ENCODE measurements around the gene XXYLT1.

XXYLT1 gene

DNA sequence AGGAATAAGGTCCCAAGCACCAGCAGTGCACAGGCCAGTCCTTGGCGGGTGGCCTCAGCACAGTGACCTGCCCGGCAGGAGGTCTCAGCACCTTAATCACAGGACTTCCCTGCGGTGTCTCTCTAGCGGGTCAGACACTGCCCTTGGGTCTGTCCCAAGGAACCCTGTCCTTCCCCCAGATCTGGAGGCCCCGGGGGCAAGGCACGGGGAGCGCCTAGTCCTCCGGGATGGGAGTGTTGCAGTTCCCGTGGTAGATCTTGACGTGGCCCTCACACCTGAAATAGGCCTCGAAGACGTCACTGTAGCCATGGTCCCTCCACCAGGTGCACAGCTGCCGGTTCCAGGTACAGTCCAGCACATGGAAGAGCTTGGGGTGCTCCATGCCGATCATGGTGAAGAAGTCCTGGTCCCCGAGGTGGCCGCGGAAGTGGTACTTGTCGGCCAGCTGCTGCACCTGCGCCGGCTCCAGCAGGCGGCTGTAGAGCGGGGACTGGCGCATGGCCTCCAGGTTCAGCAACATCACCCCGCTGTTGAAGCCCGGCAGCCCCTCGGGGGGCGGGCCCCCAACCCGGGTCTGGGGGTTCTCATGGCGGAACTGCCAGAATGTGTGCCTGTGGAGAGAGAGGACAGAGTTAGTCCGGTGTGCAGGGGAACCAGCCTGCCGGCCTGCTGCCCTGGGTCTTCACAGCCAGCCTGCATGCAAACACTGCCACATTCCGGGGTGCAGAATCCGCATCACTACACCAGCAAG is 201.3 kb downstream of the XXYLT1 start:
- H3K4me1 ChIP-seq (ENCODE audit: control extremely low read depth in 1 of 4, control insufficient read depth in 4 of 4, insufficient read depth in 4 of 4, low read length in 3 of 4), result no peaks in the 10 kb centered on the region
- peaks cover 0 to 10% (median 0%) of the 10 kb centered on the region in 5 experiments for H3K9me3 ChIP-seq (ENCODE audit: control extremely low read depth in 1 of 5, control insufficient read depth in 4 of 5, insufficient read depth in 2 of 5, low read depth in 1 of 5, low read length in 4 of 5)
- WGBS (ENCODE audit: insufficient coverage), result 98% methylated on average over 33 of the region's 33 CpGs
- ChIA-PET POLR2A (no interaction called here), CTCF (no interaction called here)
- H3K4me3 ChIP-seq (ENCODE audit: control insufficient read depth in 1 of 7, extremely low read depth in 1 of 7, insufficient read depth in 4 of 7, low read depth in 2 of 7, low read length in 6 of 7), result no peak overlapping the region
- H3K36me3 ChIP-seq (ENCODE audit: control insufficient read depth in 4 of 4, insufficient read depth in 4 of 4, low read length in 3 of 4), result peaks cover 0 to 29% (median 22%) of the 10 kb centered on the region in 4 experiments
- no peaks in the 10 kb centered on the region for H3K27me3 ChIP-seq (replicated peaks in 2 of 5; ENCODE audit: control insufficient read depth in 4 of 5, insufficient read depth in 5 of 5, low read length in 4 of 5)
- no peak for DNase-seq
- no peak overlapping the region for H3K27ac ChIP-seq (ENCODE audit: insufficient read depth in 1 of 2, low read depth in 1 of 2, low read length in 2 of 2, poor library complexity in 1 of 2, severe bottlenecking in 2 of 2)

DNA sequence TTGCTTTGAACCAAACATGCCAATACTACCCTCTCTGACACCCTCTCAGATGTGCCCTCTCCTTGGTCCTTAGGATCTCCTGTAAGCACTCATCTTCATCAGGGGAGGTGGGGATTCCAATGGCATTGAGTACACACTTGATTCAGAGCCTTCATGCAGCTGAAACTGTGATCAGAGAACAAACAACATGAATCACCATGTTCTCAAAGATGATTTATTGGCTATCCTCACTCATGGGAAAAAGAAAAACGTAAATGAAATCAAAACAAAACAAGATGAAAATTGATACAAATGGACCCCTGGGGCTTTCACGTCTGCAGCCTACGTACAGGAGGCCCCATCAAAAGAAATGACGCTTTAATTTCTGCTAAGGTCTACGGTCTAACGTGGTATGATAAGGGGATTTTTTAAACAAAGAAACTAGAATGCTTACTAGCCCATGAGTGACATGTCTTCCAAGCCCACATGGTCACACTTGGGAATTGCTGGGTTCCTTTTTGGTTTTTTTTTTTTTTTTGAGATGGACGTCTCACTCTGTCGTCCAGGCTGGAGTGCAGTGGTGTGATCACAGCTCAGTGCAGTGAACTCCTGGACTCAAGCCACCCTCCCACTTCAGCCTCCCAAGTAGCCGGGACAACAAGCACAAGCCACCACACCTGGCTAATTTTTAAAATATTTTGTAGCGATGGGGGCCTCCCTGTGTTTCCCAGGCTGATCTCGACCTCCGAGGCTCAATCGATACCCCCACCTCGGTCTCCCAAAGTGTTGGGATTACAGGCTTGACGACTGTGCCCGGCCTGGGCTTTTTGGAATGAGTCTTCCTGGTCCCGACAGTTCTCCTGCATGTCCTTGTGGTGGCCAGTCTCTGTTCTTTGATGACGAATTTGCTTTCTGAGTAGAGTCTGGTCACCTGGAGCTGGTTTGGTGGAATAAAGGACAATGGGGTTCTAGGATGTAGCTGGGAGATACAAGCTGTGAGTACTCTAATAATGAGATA is 202.6 kb downstream of the XXYLT1 start:
- no peak for DNase-seq
- POLR2A ChIA-PET, result no interaction called here

DNA sequence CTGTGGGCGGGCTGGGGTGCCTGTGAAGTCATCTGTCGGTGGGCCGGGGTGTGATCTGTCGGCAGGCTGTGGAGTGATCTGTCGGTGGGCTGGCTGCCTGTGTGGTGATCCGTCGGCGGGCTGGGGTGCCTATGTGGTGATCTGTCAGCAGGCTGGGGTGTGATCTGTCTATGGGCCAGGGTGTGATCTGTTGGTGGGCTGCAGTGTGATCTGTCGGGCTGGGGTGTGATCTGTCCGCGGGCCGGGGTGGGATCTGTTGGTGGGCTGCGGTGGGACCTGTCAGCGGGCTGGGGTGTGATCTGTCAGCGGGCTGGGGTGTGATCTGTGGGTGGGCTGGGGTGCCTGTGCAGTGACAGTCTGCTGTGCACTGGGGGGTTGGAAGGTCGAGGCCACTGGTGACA is 204.5 kb downstream of the XXYLT1 start:
- H3K4me3 ChIP-seq (ENCODE audit: control insufficient read depth in 1 of 7, extremely low read depth in 1 of 7, insufficient read depth in 4 of 7, low read depth in 2 of 7, low read length in 6 of 7), result no peak overlapping the region
- H3K27ac ChIP-seq (ENCODE audit: insufficient read depth in 1 of 2, low read depth in 1 of 2, low read length in 2 of 2, poor library complexity in 1 of 2, severe bottlenecking in 2 of 2), result no peak overlapping the region
- H3K9me3 ChIP-seq (ENCODE audit: control extremely low read depth in 1 of 5, control insufficient read depth in 4 of 5, insufficient read depth in 2 of 5, low read depth in 1 of 5, low read length in 4 of 5), result peaks cover 0 to 10% (median 0%) of the 10 kb centered on the region in 5 experiments
- ChIA-PET POLR2A (no interaction called here), CTCF (no interaction called here)
- 100% methylated on average over 4 of the region's 16 CpGs for WGBS (ENCODE audit: insufficient coverage)
- DNase-seq, result no peak
- no peaks in the 10 kb centered on the region for H3K27me3 ChIP-seq (replicated peaks in 2 of 5; ENCODE audit: control insufficient read depth in 4 of 5, insufficient read depth in 5 of 5, low read length in 4 of 5)
- peaks cover 0 to 27% (median 15%) of the 10 kb centered on the region in 4 experiments for H3K36me3 ChIP-seq (ENCODE audit: control insufficient read depth in 4 of 4, insufficient read depth in 4 of 4, low read length in 3 of 4)
- H3K4me1 ChIP-seq (ENCODE audit: control extremely low read depth in 1 of 4, control insufficient read depth in 4 of 4, insufficient read depth in 4 of 4, low read length in 3 of 4), result peaks cover 0 to 15% (median 9%) of the 10 kb centered on the region in 4 experiments

More for the DNA sequence above, 202.6 kb downstream of the XXYLT1 start:
- Histone ChIP-seq H3K27ac (ENCODE audit: insufficient read depth in 1 of 2, low read depth in 1 of 2, low read length in 2 of 2, poor library complexity in 1 of 2, severe bottlenecking in 2 of 2) (no peak overlapping the region), H3K36me3 (ENCODE audit: control insufficient read depth in 4 of 4, insufficient read depth in 4 of 4, low read length in 3 of 4) (peaks cover 0 to 29% (median 22%) of the 10 kb centered on the region in 4 experiments), H3K4me1 (ENCODE audit: control extremely low read depth in 1 of 4, control insufficient read depth in 4 of 4, insufficient read depth in 4 of 4, low read length in 3 of 4) (peaks cover 0 to 12% (median 9%) of the 10 kb centered on the region in 4 experiments), H3K27me3 (replicated peaks in 2 of 5; ENCODE audit: control insufficient read depth in 4 of 5, insufficient read depth in 5 of 5, low read length in 4 of 5) (no peaks in the 10 kb centered on the region), H3K4me3 (ENCODE audit: control insufficient read depth in 1 of 7, extremely low read depth in 1 of 7, insufficient read depth in 4 of 7, low read depth in 2 of 7, low read length in 6 of 7) (no peak overlapping the region), H3K9me3 (ENCODE audit: control extremely low read depth in 1 of 5, control insufficient read depth in 4 of 5, insufficient read depth in 2 of 5, low read depth in 1 of 5, low read length in 4 of 5) (peaks cover 0 to 10% (median 0%) of the 10 kb centered on the region in 5 experiments)
- CTCF ChIA-PET, result no interaction called here
- WGBS (ENCODE audit: insufficient coverage), result 95% methylated on average over 16 of the region's 18 CpGs

DNA sequence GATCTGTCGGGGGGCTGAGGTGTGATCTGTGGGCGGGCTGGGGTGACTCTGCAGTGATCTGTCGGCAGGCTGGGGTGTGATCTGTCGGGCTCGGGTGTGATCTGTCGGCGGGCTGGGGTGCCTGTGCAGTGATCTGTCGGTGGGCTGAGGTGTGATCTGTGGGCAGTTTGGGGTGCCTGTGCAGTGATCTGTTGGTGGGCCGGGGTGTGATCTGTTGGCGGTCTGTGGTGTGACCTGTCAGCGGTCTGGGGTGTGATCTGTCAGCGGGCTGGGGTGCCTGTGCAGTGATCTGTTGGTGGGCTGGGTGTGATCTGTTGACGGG is 205.1 kb downstream of the XXYLT1 start:
- H3K27ac ChIP-seq (ENCODE audit: insufficient read depth in 1 of 2, low read depth in 1 of 2, low read length in 2 of 2, poor library complexity in 1 of 2, severe bottlenecking in 2 of 2), result no peak overlapping the region
- ChIA-PET CTCF (no interaction called here), POLR2A (no interaction called here)
- peaks cover 0 to 10% (median 0%) of the 10 kb centered on the region in 5 experiments for H3K9me3 ChIP-seq (ENCODE audit: control extremely low read depth in 1 of 5, control insufficient read depth in 4 of 5, insufficient read depth in 2 of 5, low read depth in 1 of 5, low read length in 4 of 5)
- peaks cover 0 to 15% (median 9%) of the 10 kb centered on the region in 4 experiments for H3K4me1 ChIP-seq (ENCODE audit: control extremely low read depth in 1 of 4, control insufficient read depth in 4 of 4, insufficient read depth in 4 of 4, low read length in 3 of 4)
- DNase-seq, result no peak
- no peaks in the 10 kb centered on the region for H3K27me3 ChIP-seq (replicated peaks in 2 of 5; ENCODE audit: control insufficient read depth in 4 of 5, insufficient read depth in 5 of 5, low read length in 4 of 5)
- 90% methylated on average over 2 of the region's 13 CpGs for WGBS (ENCODE audit: insufficient coverage)
- H3K4me3 ChIP-seq (ENCODE audit: control insufficient read depth in 1 of 7, extremely low read depth in 1 of 7, insufficient read depth in 4 of 7, low read depth in 2 of 7, low read length in 6 of 7), result no peak overlapping the region
- H3K36me3 ChIP-seq (ENCODE audit: control insufficient read depth in 4 of 4, insufficient read depth in 4 of 4, low read length in 3 of 4), result peaks cover 0 to 27% (median 15%) of the 10 kb centered on the region in 4 experiments

DNA sequence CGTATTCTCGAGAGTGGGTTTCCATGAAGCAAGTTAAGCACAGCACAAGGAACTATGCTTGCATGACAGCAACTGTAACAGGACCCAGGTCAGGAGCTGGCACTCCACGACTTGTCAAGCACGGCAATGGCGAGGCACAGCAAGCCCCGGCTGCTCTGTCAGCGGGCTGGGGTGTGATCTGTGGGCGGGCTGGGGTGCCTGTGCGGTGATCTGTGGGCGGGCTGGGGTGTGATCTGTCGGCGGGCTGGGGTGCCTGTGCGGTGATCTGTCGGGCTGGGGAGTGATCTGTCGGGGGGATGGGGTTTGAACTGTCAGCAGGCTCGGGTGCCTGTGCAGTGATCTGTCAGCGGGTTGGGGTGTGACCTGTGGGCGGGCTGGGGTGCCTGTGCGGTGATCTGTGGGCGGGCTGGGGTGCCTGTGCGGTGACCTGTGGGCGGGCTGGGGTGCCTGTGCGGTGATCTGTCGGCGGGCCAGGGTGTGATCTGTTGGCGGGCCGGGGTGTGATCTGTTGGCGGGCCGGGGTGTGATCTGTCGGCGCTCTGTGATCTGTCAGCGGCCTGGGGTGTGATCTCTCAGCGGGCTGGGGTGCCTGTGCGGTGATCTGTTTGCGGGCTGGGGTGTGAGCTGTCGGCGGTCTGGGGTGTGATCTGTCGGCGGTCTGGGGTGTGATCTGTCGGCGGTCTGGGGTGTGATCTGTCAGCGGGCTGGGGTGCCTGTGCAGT is 205.7 kb downstream of the XXYLT1 start:
- WGBS (ENCODE audit: insufficient coverage), result 90% methylated on average over 8 of the region's 42 CpGs
- POLR2A ChIA-PET, result no interaction called here

DNA sequence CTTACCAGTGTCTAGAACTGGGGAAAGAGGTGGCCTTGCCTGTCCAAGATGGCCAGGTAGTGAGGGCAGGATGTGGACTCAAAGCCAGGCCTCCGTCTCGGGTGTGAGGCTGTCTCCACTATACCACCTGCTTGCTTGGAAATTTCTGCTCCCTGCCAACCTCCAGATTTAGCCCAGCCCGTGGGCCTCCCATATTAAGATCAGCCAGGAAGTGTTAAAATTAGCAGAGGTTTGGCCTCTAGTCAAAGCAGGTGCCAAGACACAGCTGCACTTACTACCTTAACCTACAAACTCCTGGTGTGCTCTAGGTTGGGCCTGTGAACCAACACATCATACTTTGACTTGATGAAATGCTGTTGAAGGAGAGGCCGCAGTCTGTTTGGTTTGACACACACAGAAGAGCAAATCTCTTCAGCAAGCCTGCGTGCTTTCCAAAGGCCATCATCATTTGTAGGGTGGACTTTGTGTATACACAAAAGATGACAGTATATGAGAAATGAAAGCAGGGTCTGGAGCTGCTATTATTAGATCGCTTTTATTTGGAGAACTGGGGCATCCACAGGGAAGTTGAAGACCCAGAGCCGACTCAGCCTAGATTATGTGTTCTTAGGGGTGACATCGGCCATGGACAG is 206.5 kb downstream of the XXYLT1 start:
- POLR2A ChIA-PET, result no interaction called here
- no peak overlapping the region for H3K4me3 ChIP-seq (ENCODE audit: control insufficient read depth in 1 of 7, extremely low read depth in 1 of 7, insufficient read depth in 4 of 7, low read depth in 2 of 7, low read length in 6 of 7)
- H3K27ac ChIP-seq (ENCODE audit: insufficient read depth in 1 of 2, low read depth in 1 of 2, low read length in 2 of 2, poor library complexity in 1 of 2, severe bottlenecking in 2 of 2), result no peak overlapping the region
- peaks cover 0 to 16% (median 9%) of the 10 kb centered on the region in 4 experiments for H3K4me1 ChIP-seq (ENCODE audit: control extremely low read depth in 1 of 4, control insufficient read depth in 4 of 4, insufficient read depth in 4 of 4, low read length in 3 of 4)
- H3K9me3 ChIP-seq (ENCODE audit: control extremely low read depth in 1 of 5, control insufficient read depth in 4 of 5, insufficient read depth in 2 of 5, low read depth in 1 of 5, low read length in 4 of 5), result peaks cover 0 to 10% (median 0%) of the 10 kb centered on the region in 5 experiments
- CTCF ChIA-PET, result interaction anchor here (1.1 to 1.5 kb wide), 4 partner anchors 8 to 108 kb away, joined by 3 to 4 read pairs (median 4); no protein-coding TSS in a partner anchor
- no peaks in the 10 kb centered on the region for H3K27me3 ChIP-seq (replicated peaks in 2 of 5; ENCODE audit: control insufficient read depth in 4 of 5, insufficient read depth in 5 of 5, low read length in 4 of 5)
- 58% methylated on average over 5 of the region's 8 CpGs for WGBS (ENCODE audit: insufficient coverage)
- H3K36me3 ChIP-seq (ENCODE audit: control insufficient read depth in 4 of 4, insufficient read depth in 4 of 4, low read length in 3 of 4), result peaks cover 0 to 20% (median 11%) of the 10 kb centered on the region in 4 experiments
- no peak for DNase-seq

More for the DNA sequence above, 205.7 kb downstream of the XXYLT1 start:
- no peaks in the 10 kb centered on the region for H3K27me3 ChIP-seq (replicated peaks in 2 of 5; ENCODE audit: control insufficient read depth in 4 of 5, insufficient read depth in 5 of 5, low read length in 4 of 5)
- no peak overlapping the region for H3K27ac ChIP-seq (ENCODE audit: insufficient read depth in 1 of 2, low read depth in 1 of 2, low read length in 2 of 2, poor library complexity in 1 of 2, severe bottlenecking in 2 of 2)
- peaks cover 0 to 10% (median 0%) of the 10 kb centered on the region in 5 experiments for H3K9me3 ChIP-seq (ENCODE audit: control extremely low read depth in 1 of 5, control insufficient read depth in 4 of 5, insufficient read depth in 2 of 5, low read depth in 1 of 5, low read length in 4 of 5)
- peaks cover 0 to 15% (median 9%) of the 10 kb centered on the region in 4 experiments for H3K4me1 ChIP-seq (ENCODE audit: control extremely low read depth in 1 of 4, control insufficient read depth in 4 of 4, insufficient read depth in 4 of 4, low read length in 3 of 4)
- CTCF ChIA-PET, result no interaction called here
- H3K4me3 ChIP-seq (ENCODE audit: control insufficient read depth in 1 of 7, extremely low read depth in 1 of 7, insufficient read depth in 4 of 7, low read depth in 2 of 7, low read length in 6 of 7), result no peak overlapping the region
- DNase-seq, result no peak
- H3K36me3 ChIP-seq (ENCODE audit: control insufficient read depth in 4 of 4, insufficient read depth in 4 of 4, low read length in 3 of 4), result peaks cover 0 to 26% (median 15%) of the 10 kb centered on the region in 4 experiments
